HEK293 (cell line): ENCODE results near the gene CCIN.

ENCODE experiments used
- KLF1 ChIP-seq: fragments of 450-650 bp; formaldehyde crosslinking; IDR thresholded peaks from 2 replicates; pipeline ENCODE4 v1.5.1; 2016; ENCODE audit warnings: missing biosample characterization, missing genetic modification characterization
- PATZ1 ChIP-seq: fragments of 450-650 bp; formaldehyde crosslinking; IDR thresholded peaks from 2 replicates; pipeline ENCODE4 v1.5.1; 2016; ENCODE audit warnings: missing biosample characterization, missing genetic modification characterization
- ZNF324 ChIP-seq: fragments of 450-650 bp; formaldehyde crosslinking; IDR thresholded peaks from 2 replicates; pipeline ENCODE4 v1.5.1; 2016; ENCODE audit warnings: missing biosample characterization, missing genetic modification characterization

- TF ChIP-seq PATZ1 (tag by site-specific recombination) (no peak), KLF1 (tag by site-specific recombination) (no peak), ZNF324 (no peak)
Observed at GRCh38 chr9:36149197-36149596, 20.0 kb upstream of the CCIN start.
